ENCODE data around the gene MRM3.
"Not testable (repeated sequence)": the region's sequence is repeated elsewhere in the genome, so short reads cannot be mapped to it uniquely, and the experiment has no call there.

MRM3 gene

GRCh38 chr17:796609-797008, 14.5 kb downstream of the MRM3 start:
- DNase-seq (ENCODE audit: low spot score) = no peak

DNA sequence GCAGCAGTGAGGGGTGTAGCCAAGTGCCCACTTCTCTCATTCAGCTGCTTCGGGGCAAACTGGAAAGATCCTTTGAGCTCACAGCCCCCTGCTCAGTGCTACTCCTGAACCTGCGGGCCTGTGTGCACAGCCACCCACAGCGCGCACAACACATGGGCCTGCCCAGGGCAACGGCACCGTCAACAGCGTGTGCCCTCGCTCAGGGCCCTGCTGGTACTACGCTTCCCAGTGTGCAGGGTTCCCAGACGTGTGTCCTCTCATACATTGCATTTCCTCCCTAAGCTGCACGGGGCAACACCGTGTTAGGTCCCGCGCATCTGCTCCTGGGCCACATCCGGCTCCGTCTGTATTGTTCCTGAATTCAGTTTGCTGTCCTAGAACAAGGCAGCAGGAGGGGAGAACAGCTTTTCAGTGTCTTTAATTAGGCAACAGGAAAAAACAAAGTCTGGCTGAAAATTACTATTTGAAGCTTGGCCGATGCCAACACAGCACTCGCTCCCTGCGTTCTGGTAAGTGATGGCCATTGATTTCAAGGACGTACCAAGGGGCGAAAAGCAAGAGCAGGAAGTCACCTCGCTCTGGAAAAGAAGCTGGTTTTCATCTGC, 15.2 kb downstream of the MRM3 start:
- no peak for DNase-seq (ENCODE audit: low spot score)

DNA sequence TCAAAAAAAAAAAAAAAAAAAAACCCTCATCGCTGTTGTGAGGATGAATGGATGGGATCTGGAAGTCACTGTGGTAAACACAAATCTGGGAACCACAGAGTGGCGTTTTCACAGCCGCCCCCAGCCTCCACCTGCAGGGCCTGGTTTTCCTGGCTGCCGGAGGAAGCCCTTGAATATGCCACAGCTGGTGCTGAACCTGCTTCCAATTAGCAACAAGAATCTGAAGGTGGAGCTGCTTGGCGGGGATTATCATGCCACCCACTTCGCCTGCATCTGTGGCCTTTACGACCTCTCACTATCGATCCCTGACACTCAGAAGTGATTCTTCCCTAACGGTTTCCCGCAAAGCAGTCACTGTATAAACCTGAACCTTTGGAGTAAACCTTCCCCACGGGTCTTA, 16.1 kb downstream of the MRM3 start:
- DNase-seq (ENCODE audit: low spot score) = no peak

DNA sequence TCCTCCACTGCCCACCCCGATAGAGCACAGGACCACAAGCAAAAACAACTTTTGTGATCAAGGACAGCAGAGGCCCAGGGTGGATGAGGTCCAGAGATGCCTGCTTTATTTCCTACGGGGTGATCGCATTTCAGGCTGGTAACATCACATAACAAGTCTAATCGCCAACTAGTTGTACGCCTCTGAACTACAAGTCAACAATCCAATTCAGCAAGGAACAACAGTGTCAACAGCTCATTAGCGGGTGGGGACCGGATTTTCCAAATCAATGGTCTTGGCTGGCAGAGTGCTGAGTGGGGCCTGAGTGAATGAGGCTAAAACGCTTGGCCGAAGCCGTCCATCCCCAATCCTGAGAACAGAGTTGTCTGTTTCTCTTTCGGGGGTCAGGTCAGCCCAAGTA, 17.1 kb downstream of the MRM3 start:
- no peak for DNase-seq (ENCODE audit: low spot score)

DNA sequence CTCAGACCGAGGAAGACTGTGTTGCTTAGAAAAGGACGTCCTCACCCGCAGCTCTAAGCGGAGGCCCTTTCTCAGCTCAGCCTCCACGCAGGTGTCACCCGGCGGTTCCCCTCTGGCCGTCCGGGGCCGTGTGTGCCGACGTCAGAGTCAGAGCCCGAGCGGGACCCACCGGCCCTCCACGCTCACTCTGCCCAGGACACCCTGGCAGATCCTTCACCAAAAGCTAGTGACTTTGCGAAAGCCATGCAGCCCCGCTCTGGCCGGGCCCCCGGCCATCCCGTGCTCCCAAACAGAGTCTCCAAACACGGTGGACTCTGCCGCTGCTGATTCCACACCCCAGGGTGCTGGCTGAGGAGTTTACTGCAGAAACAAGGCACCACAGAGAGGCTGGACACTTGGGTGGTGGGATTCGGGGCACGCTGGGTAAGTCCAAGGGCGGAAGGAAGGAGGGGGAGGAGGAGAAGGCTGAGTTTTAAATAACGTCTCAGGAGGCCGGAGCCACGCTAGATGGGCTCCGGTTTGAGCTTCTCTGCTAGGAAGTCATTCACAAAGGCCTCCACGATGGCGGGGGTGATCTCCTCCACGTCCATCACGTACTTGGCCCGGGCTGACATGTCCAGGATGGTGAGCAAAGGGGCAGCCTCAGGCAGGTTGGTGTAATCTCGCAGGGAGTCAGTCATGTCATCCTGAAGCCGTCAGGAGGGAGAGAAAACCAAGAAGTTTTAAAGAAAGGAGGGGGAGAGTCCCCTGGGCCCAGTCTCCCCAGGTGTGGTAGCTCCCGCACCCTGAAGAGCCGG, 18.5 kb downstream of the MRM3 start:
- no peak for DNase-seq (ENCODE audit: low spot score)

GRCh38 chr17:801660-802059, 19.5 kb downstream of the MRM3 start:
- DNase-seq (ENCODE audit: low spot score) = peak; percentile 61

DNA sequence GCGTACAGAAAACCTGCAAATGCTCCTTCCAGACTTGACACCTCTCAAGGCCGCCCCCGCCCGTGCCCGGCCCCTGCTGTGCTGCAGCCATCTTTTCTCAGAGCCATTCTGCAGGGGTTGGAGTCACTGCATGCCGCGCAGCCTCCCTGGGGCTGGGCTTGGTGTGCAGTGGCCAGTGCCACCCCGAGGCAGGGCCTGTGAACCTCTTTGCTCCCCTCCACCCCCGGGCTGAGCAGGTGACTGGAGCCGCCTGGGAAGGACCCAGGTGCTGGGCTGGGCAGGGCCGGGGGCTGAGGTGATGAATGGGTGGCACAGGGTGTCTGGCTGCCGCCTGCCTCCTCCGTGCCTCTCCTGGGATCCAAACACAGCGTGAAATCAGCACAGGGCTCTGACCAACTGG, 20.3 kb downstream of the MRM3 start:
- no peak for DNase-seq (ENCODE audit: low spot score)

GRCh38 chr17:802901-803881, 21.0 kb downstream of the MRM3 start:
- DNase-seq (ENCODE audit: low spot score) = no peak

- DNase-seq (ENCODE audit: low spot score) = no peak
Measured at GRCh38 chr17:804541-805435, 22.6 kb downstream of the MRM3 start.

DNA sequence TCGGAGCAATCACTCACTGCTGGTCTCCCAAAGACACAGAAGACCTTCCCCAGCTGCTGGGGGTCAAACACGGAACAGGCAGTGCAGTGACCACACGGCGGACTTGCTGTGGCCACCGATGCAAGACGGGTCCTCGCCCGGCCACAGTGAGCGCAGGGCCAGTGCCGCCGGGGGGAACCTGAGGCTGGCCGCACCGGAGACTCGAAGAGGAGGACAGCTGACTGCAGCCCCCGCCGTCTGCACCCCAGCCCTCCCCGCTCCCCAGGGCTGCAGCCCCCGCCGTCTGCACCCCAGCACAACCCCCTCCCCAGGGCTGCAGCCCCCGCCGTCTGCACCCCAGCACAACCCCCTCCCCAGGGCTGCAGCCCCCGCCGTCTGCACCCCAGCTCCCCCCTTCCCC, 23.7 kb downstream of the MRM3 start:
- not testable (repeated sequence) for DNase-seq (ENCODE audit: low spot score)

GRCh38 chr17:806346-806745, 24.2 kb downstream of the MRM3 start:
- no peak for DNase-seq (ENCODE audit: low spot score)

GRCh38 chr17:806781-807522, 24.8 kb downstream of the MRM3 start:
- DNase-seq (ENCODE audit: low spot score) = no peak

DNA sequence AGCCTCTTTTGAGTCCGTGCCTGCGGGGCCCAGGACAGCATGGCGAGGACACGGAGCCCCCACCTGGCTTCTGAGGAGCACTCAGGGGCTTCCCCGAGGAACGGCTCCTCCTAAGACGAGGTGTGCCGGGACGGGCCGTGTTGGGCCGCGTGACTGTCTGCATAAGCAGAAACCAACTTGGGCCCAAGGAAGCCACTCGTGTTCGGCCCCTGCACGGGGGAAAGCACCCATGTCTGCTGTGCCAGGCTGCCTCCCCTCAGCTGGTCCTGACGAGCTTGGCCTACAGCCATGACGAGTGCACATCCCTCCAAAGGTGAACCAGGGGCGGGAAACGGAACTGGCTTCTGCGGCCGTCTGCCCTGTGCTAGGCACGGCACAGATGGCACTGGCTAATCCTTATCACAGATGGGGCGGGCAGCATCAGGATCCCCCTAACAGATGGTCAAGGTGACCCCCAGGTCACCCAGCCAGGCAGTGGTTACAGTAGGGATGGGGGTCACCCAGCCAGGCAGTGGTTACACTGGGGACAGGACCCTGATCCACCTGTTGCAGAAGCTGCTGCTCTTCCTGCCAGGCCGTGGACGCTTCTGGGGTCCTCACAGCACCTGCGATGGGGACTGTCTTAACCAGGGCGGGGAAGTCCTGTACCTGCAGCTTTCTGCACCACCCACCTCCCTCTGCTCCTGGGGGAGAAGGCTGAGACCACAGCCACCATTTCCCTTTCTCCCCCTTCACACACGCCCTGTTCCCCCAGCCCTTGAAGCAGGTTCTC, 25.6 kb downstream of the MRM3 start:
- DNase-seq (ENCODE audit: low spot score) = no peak

DNA sequence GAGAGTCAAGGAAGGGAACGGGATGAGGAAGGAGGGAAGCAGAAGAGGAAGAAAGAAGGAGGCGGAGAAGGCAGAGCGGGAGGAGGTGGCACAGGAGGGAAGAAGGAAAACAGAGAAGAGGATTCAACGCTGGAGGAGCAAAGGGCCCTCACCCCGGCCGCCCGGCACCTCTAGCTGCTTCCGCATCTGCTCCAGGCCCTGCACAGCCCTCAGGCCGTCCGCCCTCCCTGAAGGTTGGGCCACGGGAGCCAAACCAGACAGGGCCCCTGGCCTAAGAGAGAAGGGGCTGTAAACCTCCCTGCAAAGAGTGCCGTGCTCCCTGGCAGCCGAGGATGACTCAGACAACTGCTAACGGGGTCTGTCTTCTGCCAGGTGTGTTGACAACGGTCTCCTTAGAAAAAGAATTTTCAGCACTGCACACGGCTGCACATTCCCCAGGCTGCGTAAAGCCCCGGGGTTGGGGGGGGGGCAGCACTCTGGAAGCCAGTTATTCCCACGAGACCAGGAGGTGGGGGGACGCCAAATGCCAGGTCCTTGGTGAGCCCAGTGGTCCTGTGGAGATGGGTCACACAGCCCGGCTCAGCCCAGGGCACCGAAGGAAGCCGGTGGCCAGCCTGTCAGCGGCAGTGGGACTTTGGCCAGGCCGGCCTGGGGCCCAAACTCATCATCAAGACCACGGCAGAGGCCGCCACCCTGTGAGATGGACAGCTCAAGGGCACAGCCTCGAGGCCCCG, 29.1 kb downstream of the MRM3 start:
- DNase-seq (ENCODE audit: low spot score) = no peak

DNA sequence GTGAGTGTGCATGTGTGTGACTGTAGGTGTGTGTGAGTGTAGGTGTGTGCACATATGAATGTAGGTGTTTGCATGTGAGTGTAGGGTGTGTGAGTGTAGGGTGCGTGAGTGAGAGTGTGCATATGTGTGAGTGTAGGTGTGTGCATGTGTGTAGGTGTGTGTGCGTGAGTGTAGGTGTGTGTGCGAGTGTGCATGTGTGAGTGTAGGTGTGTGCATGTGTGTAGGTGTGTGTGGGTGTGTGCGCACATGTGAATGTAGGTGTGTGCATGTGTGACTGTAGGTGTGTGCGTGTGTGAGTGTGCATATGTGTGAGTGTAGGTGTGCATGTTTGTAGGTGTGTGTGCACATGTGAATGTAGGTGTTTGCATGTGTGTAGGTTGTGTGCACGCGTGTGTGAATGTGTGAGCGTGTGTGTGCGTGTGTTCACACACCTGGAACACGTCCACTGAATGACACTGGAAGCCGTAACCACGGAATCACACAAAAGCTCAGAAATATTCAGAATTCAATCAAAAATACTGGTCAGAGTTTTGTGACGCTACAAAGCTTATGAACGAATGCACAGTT, 30.6 kb downstream of the MRM3 start:
- DNase-seq (ENCODE audit: low spot score) = no peak

- DNase-seq (ENCODE audit: low spot score) = no peak
Measured at GRCh38 chr17:814371-814770, 32.2 kb downstream of the MRM3 start.

GRCh38 chr17:819251-819650, 37.1 kb downstream of the MRM3 start:
- DNase-seq (ENCODE audit: low spot score) = no peak

DNA sequence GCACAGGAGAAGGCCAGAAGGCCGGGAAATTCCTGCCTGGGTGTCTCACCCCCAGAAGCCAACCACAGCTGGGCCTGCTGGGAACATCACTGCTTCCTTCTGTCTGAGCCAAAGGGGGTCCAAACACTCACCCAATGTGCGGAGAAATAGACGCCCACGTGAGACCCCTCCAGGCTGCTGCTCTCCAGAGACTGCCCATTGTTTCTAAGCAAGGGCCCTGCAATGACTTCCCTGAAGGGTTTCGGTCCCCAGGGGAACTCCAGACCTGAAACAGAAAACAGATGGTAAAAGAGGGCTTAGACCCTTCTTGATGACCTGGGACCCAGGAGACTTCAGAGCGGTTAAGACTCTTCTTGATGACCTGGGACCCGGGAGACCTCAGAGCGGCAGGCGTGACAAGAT, 41.3 kb downstream of the MRM3 start:
- DNase-seq (ENCODE audit: low spot score) = no peak

GRCh38 chr17:824378-824777, 42.2 kb downstream of the MRM3 start:
- DNase-seq (ENCODE audit: low spot score) = no peak
